HG03060 (cell line): Measurements from ENCODE around the gene TAS2R50.

ENCODE experiments used
- ATAC-seq: cut with Tn5 transposase; IDR thresholded peaks from one replicate; pipeline ENCODE4 v1.9.1; 2021; ENCODE audit warnings: low read depth, moderate number of reproducible peaks; ENCODE audit not compliant: unreplicated experiment

Gene TAS2R50

GRCh38 chr12:10956085-10956484 lies 30.6 kb downstream of the TAS2R50 start:
- no peak for ATAC-seq

GRCh38 chr12:10952645-10953044 lies 34.1 kb downstream of the TAS2R50 start:
- no peak for ATAC-seq

GRCh38 chr12:10943167-10943566 lies 43.5 kb downstream of the TAS2R50 start:
- no peak for ATAC-seq

GRCh38 chr12:10941916-10942607 lies 44.6 kb downstream of the TAS2R50 start:
- ATAC-seq, result no peak

- no peak for ATAC-seq
Observed at GRCh38 chr12:10941369-10941768, 45.3 kb downstream of the TAS2R50 start.

GRCh38 chr12:10940389-10940788 lies 46.3 kb downstream of the TAS2R50 start:
- ATAC-seq, result no peak

- ATAC-seq, result no peak
Observed at GRCh38 chr12:10939163-10939562, 47.5 kb downstream of the TAS2R50 start, which contains the start of gene TAS2R14. TSS of gene TAS2R14 (minus strand) at chr12:10939263. CDS start at chr12:10939207, 56 bp downstream.

GRCh38 chr12:10936506-10936905 lies 50.2 kb downstream of the TAS2R50 start:
- no peak for ATAC-seq
